Astrocyte (in vitro differentiated cells and primary cell): ENCODE data around the gene TBX2. TPM values are rescaled to one million over a fixed set of nuclear protein-coding genes. Genes with fewer than 3 reads are reported as not detected.

Experiments
- DNase-seq: peaks from one replicate; pipeline ENCODE4 v3.0.0-alpha.2; 2010; ENCODE audit warnings: low read depth
- FAIRE-seq: peaks from 2 replicates; lab custom pipeline; 2011; peaks lifted over from hg19 to GRCh38; lab: Jason Lieb, UNC
- H2AFZ ChIP-seq: 2 replicates; pipeline ENCODE4 v1.6.0; 2012; ENCODE audit warnings: low read depth, low read length, inconsistent platforms
- H3K27ac ChIP-seq: 2 replicates; pipeline ENCODE4 v1.5.1; 2011; ENCODE audit warnings: low read depth, low read length, inconsistent platforms
- H3K27me3 ChIP-seq: 2 replicates; pipeline ENCODE4 v1.6.0; 2011; ENCODE audit warnings: low read length, inconsistent platforms; ENCODE audit not compliant: insufficient read depth
- H3K36me3 ChIP-seq: 2 replicates; pipeline ENCODE4 v1.5.1; 2011; ENCODE audit warnings: low read length, inconsistent platforms; ENCODE audit not compliant: insufficient read depth
- H3K4me1 ChIP-seq: 2 replicates; pipeline ENCODE4 v1.5.1; 2011; ENCODE audit warnings: low read length, inconsistent platforms; ENCODE audit not compliant: insufficient read depth
- H3K4me2 ChIP-seq: 2 replicates; pipeline ENCODE4 v1.6.0; 2012; ENCODE audit warnings: low read length, inconsistent platforms
- H3K4me3 ChIP-seq: 2 replicates; pipeline ENCODE4 v1.5.1; 2011; ENCODE audit warnings: low read depth, mild to moderate bottlenecking, low read length, inconsistent platforms; ENCODE audit not compliant: insufficient read depth
- H3K79me2 ChIP-seq: 2 replicates; pipeline ENCODE4 v1.6.0; 2012; ENCODE audit warnings: mild to moderate bottlenecking, low read length, inconsistent platforms; ENCODE audit not compliant: insufficient read depth
- H3K9ac ChIP-seq: 2 replicates; pipeline ENCODE4 v1.6.0; 2012; ENCODE audit warnings: mild to moderate bottlenecking, low read length, inconsistent platforms
- H3K9me3 ChIP-seq: 2 replicates; pipeline ENCODE4 v1.5.1; 2012; ENCODE audit warnings: low read depth, mild to moderate bottlenecking, low read length, inconsistent platforms; ENCODE audit not compliant: insufficient read depth
- H4K20me1 ChIP-seq: 2 replicates; pipeline ENCODE4 v1.6.0; 2012; ENCODE audit warnings: low read length, inconsistent platforms; ENCODE audit not compliant: insufficient read depth
- H3K27ac Mint-ChIP-seq: one replicate; pipeline ENCODE4 v1.8.0; 2021; ENCODE audit warnings: mild to moderate bottlenecking, mixed read lengths; ENCODE audit not compliant: unreplicated experiment
- H3K27me3 Mint-ChIP-seq: one replicate; pipeline ENCODE4 v1.8.0; 2021; ENCODE audit warnings: low read depth, mixed read lengths; ENCODE audit not compliant: unreplicated experiment
- H3K36me3 Mint-ChIP-seq: one replicate; pipeline ENCODE4 v1.8.0; 2021; ENCODE audit warnings: low read depth, mixed read lengths; ENCODE audit not compliant: unreplicated experiment
- H3K4me1 Mint-ChIP-seq: one replicate; pipeline ENCODE4 v1.8.0; 2021; ENCODE audit warnings: low read depth, mixed read lengths; ENCODE audit not compliant: unreplicated experiment
- H3K4me3 Mint-ChIP-seq: one replicate; pipeline ENCODE4 v1.8.0; 2021; ENCODE audit warnings: mild to moderate bottlenecking, moderate library complexity, mixed read lengths; ENCODE audit not compliant: unreplicated experiment
- H3K9me3 Mint-ChIP-seq: one replicate; pipeline ENCODE4 v1.8.0; 2021; ENCODE audit warnings: mild to moderate bottlenecking, mixed read lengths; ENCODE audit not compliant: unreplicated experiment
- EZH2 ChIP-seq: IDR thresholded peaks from 2 replicates; pipeline ENCODE4 v1.6.1; 2012; ENCODE audit warnings: mild to moderate bottlenecking, low read length, inconsistent platforms; ENCODE audit not compliant: insufficient read depth
- total RNA-seq: library from RNA; stranded (reverse); gene quantifications from 2 replicates; pipeline ENCODE4 v1.2.1, GENCODE V29; 2021
- TF ChIP-seq, protein P1 (sequence below): IDR thresholded peaks from 2 replicates; pipeline ENCODE4 v1.5.1; 2011; ENCODE audit warnings: low read depth, mild to moderate bottlenecking, inconsistent platforms, low read length, moderate library complexity; ENCODE audit not compliant: insufficient read depth

TBX2 gene
- total RNA-seq, 1 donor from 2014 or later = 0.50 TPM

DNA sequence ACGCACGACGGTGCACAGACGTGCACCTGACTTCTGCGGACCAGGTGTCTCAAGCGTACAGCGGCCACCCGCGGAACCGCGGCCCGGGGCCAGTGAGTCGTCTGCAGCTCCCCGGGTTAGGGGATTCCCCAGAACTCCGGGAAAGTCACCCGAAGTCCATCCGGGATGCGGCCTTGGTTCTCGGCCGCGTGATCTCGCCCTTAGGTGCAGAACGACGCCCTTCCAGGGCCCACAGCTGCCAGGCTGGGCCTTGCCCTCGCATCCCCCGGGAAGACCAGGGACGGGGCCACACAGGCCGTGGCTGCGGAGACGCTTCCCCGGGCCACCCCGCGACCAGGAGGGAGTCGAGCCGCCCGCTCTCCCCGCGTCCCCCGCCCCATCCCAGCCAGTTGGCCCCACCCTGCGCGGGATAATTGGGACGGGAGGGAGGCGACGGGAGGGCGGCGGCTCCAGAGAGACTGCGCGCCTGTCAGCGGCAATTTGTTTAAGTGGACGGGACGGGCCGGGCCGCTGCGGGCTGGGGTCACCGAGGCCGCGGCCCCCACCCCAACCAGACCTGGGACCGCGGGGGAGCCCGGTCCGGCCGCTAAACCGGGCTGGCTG, 3.6 kb upstream of the TBX2 start:
- peaks cover 31% of the 10 kb centered on the region for H3K9me3 Mint-ChIP-seq
- Histone ChIP-seq H3K9me3 (no peaks in the 10 kb centered on the region), H4K20me1 (peaks cover under 1% of the 10 kb centered on the region), H3K4me2 (peak overlapping the region; percentile 81), H3K79me2 (peaks cover 22% of the 10 kb centered on the region), H3K9ac (no peak overlapping the region), H2AFZ (peak overlapping the region; percentile 75), H3K4me1 (peaks cover 14% of the 10 kb centered on the region), H3K27ac (no peak overlapping the region), H3K27me3 (peaks cover 23% of the 10 kb centered on the region), H3K36me3 (no peaks in the 10 kb centered on the region), H3K4me3 (no peak overlapping the region)
- peaks cover 4% of the 10 kb centered on the region for H3K4me1 Mint-ChIP-seq
- no peak overlapping the region for H3K27ac Mint-ChIP-seq
- H3K36me3 Mint-ChIP-seq = peaks cover 4% of the 10 kb centered on the region
- TF ChIP-seq EZH2 = no peak
- TF ChIP-seq, protein P1, sequence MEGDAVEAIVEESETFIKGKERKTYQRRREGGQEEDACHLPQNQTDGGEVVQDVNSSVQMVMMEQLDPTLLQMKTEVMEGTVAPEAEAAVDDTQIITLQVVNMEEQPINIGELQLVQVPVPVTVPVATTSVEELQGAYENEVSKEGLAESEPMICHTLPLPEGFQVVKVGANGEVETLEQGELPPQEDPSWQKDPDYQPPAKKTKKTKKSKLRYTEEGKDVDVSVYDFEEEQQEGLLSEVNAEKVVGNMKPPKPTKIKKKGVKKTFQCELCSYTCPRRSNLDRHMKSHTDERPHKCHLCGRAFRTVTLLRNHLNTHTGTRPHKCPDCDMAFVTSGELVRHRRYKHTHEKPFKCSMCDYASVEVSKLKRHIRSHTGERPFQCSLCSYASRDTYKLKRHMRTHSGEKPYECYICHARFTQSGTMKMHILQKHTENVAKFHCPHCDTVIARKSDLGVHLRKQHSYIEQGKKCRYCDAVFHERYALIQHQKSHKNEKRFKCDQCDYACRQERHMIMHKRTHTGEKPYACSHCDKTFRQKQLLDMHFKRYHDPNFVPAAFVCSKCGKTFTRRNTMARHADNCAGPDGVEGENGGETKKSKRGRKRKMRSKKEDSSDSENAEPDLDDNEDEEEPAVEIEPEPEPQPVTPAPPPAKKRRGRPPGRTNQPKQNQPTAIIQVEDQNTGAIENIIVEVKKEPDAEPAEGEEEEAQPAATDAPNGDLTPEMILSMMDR = no peak
- no peak overlapping the region for H3K4me3 Mint-ChIP-seq
- peaks cover 55% of the 10 kb centered on the region for H3K27me3 Mint-ChIP-seq
- no peak for DNase-seq
- no peak for FAIRE-seq

DNA sequence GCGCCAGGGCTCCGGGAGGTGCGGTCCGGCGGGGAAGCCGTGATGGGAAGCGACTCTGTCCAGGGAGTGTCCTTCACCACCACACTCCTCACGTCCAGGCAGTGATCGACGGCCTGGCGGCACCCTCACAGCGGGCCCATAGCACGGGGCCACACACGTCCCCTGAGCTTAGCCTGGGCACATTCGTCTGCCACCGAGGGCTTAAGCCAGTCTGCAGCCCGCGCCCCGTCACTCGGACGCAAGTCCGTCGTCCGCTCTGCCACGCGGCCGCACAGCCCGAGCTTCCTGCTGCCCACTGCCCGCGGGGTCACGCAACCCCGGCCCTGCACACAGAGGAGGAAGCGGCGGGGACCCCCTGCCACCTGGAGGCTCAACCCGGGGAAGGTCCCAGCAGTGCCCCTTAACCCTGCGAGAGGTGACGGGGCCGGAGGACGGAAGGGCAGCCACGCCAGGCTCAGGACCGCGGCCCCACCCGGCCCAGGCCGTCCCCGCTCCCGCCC, 3.0 kb upstream of the TBX2 start:
- Histone ChIP-seq H3K4me3 (no peak overlapping the region), H2AFZ (peak overlapping the region; percentile 75), H3K9ac (peak overlapping the region; percentile 23), H3K27me3 (peaks cover 23% of the 10 kb centered on the region), H3K4me1 (peaks cover 14% of the 10 kb centered on the region), H3K4me2 (peak overlapping the region; percentile 81), H3K27ac (no peak overlapping the region), H3K36me3 (no peaks in the 10 kb centered on the region), H3K9me3 (no peaks in the 10 kb centered on the region), H3K79me2 (peaks cover 28% of the 10 kb centered on the region), H4K20me1 (peaks cover 6% of the 10 kb centered on the region)
- Mint-ChIP-seq H3K4me3 (no peak overlapping the region), H3K4me1 (peaks cover 4% of the 10 kb centered on the region), H3K9me3 (peaks cover 34% of the 10 kb centered on the region), H3K27ac (no peak overlapping the region), H3K27me3 (peaks cover 56% of the 10 kb centered on the region), H3K36me3 (peaks cover 4% of the 10 kb centered on the region)
- DNase-seq = no peak
- TF ChIP-seq EZH2 = peak; percentile 91
- TF ChIP-seq, protein P1 = no peak
- FAIRE-seq = no peak
